K562 treated with DMSO at 1 percent for 24 hours (cell line): ENCODE data around the gene RNF224. TPM values are rescaled to one million over a fixed set of nuclear protein-coding genes. Genes with fewer than 3 reads are reported as not detected.

Source experiments
- total RNA-seq: library from RNA; unstranded; fragments of 300-600 nt; gene quantifications from 2 replicates; pipeline ENCODE4 v1.2.3, GENCODE V29; 2022; ENCODE audit warnings: low read depth; ENCODE audit not compliant: insufficient read depth

The RNF224 gene
- total RNA-seq, 1 experiment from 2014 or later = not detected

Other genes starting within 250 kb of the RNF224 start
- gene PTGDS, start 250.0 kb upstream of the RNF224 start, total RNA-seq = 5.6 and 7.3 TPM in 2 replicates
- not detected in 2 replicates for gene LCNL1, start 244.5 kb upstream of the RNF224 start, total RNA-seq
- gene PAXX, start 235.1 kb upstream of the RNF224 start, total RNA-seq = 82.2 and 86.6 TPM in 2 replicates
- gene CLIC3, start 230.9 kb upstream of the RNF224 start, total RNA-seq = 0.64 and 1.7 TPM in 2 replicates
- gene ABCA2, start 199.3 kb upstream of the RNF224 start, total RNA-seq = 11.0 and 24.1 TPM in 2 replicates
- gene FUT7, start 195.4 kb upstream of the RNF224 start, total RNA-seq = not detected in 2 replicates
- 0.66 and 1.1 TPM in 2 replicates for gene NPDC1, start 181.3 kb upstream of the RNF224 start, total RNA-seq
- gene ENTPD2, start 173.4 kb upstream of the RNF224 start, total RNA-seq = 0.21 TPM in 1 of 2 replicates, not detected in the other
- 36.1 and 38.7 TPM in 2 replicates for gene SAPCD2, start 156.9 kb upstream of the RNF224 start, total RNA-seq
- gene UAP1L1, start 150.0 kb upstream of the RNF224 start, total RNA-seq = 9.0 and 9.6 TPM in 2 replicates
- 52.5 and 56.8 TPM in 2 replicates for gene MAN1B1, start 140.5 kb upstream of the RNF224 start, total RNA-seq
- gene DPP7, start 112.8 kb upstream of the RNF224 start, total RNA-seq = 187 and 232 TPM in 2 replicates
- 0.12 and 0.78 TPM in 2 replicates for gene GRIN1, start 88.3 kb upstream of the RNF224 start, total RNA-seq
- not detected in 2 replicates for gene LRRC26, start 57.5 kb upstream of the RNF224 start, total RNA-seq
- gene TMEM210, start 55.4 kb upstream of the RNF224 start, total RNA-seq = not detected in 2 replicates
- gene ANAPC2, start 38.9 kb upstream of the RNF224 start, total RNA-seq = 57.0 and 62.9 TPM in 2 replicates
- gene SSNA1, start 38.8 kb upstream of the RNF224 start, total RNA-seq = 231 and 245 TPM in 2 replicates
- 33.3 and 34.3 TPM in 2 replicates for gene TPRN, start 26.8 kb upstream of the RNF224 start, total RNA-seq
- 70.6 and 73.1 TPM in 2 replicates for gene TMEM203, start 21.9 kb upstream of the RNF224 start, total RNA-seq
- gene NDOR1, start 21.8 kb upstream of the RNF224 start, total RNA-seq = 28.7 and 33.4 TPM in 2 replicates
- gene RNF208, start 5.3 kb upstream of the RNF224 start, total RNA-seq = 6.9 and 7.0 TPM in 2 replicates
- 1.6 and 1.7 TPM in 2 replicates for gene CYSRT1, start 2.3 kb upstream of the RNF224 start, total RNA-seq
- gene SLC34A3, start 3.4 kb downstream of the RNF224 start, total RNA-seq = not detected in 2 replicates
- gene TUBB4B, start 13.8 kb downstream of the RNF224 start, total RNA-seq = 1,217 and 1,249 TPM in 2 replicates
- 0.60 TPM in 1 of 2 replicates, not detected in the other for gene STPG3, start 23.8 kb downstream of the RNF224 start, total RNA-seq
- gene NELFB, start 27.8 kb downstream of the RNF224 start, total RNA-seq = 123 TPM in 2 replicates
- gene TOR4A, start 50.2 kb downstream of the RNF224 start, total RNA-seq = 86.6 and 103 TPM in 2 replicates
- gene NRARP, start 74.8 kb downstream of the RNF224 start, total RNA-seq = 19.3 and 20.3 TPM in 2 replicates
- gene EXD3, start 195.7 kb downstream of the RNF224 start, total RNA-seq = 12.1 and 16.9 TPM in 2 replicates
- 1.9 and 2.1 TPM in 2 replicates for gene NOXA1, start 195.9 kb downstream of the RNF224 start, total RNA-seq
- gene ENTPD8, start 213.9 kb downstream of the RNF224 start, total RNA-seq = 0.21 TPM in 1 of 2 replicates, not detected in the other
- gene NSMF, start 231.8 kb downstream of the RNF224 start, total RNA-seq = 54.0 and 55.9 TPM in 2 replicates